Measurements from ENCODE around the gene GLIPR1L2. TPM values are rescaled to one million over a fixed set of nuclear protein-coding genes. Genes with fewer than 3 reads are reported as not detected.

GLIPR1L2 gene
- total RNA-seq, result 0.37 and 0.39 TPM in 2 replicates

DNA sequence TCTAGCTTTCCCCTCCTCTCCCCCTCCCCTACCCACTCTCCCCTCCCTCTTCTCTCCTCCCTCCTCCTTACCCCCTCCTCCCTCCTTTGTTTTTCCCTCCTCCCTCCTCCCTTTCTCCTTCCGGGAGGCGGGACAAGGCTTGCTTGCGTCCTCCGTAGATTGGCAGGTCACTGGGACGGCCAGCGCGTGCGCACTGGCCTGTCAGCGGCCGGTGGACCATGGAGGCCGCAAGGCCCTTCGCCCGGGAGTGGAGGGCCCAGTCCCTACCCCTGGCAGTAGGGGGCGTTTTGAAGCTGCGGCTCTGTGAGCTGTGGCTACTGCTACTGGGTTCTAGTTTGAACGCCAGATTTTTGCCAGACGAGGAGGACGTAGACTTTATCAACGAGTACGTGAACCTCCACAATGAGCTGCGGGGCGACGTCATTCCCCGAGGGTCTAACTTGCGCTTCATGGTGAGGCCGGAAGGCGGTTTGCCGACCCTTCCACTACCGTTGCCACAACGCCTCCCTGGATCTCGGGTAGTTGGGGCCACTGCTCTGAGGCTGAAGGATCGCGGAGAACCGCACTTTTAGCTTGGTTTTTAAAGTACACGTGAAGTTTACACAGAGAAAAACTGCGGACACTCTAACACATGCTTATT lies at the start of gene GLIPR1L2:
TSS of gene GLIPR1L2 (plus strand) at position 191 of the 640 bp plus-strand sequence. CDS start at position 219, 28 bp downstream.

DNA sequence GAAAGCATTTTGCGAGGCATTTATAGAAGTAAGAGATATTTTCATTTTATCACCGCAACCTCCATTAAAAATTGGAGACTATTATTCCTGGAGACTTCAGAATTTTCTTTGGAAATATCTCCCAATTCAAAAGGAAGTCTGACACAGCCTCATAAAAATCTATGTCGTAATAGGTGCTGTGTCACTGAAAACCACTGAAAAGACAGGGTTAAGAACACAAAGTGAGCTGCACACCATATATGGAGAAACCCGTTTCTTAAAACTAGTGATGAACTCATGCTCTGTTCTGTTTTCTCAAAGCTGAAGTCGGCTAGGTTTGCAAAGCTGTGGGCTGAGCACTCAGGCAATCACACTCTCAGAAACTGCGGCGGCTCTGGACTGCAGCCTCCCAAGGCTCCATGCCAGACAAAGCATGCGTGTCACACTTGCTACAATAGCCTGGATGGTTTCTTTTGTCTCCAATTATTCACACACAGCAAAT lies 89.6 kb downstream of the GLIPR1L2 start, which contains the start of gene GLIPR1:
TSS of gene GLIPR1 (plus strand) at position 287 of the 481 bp plus-strand sequence. CDS start at position 413, 126 bp downstream.

Other genes starting within 250 kb of the GLIPR1L2 start
- not detected in 2 replicates for gene KCNC2, start 181.2 kb upstream of the GLIPR1L2 start, total RNA-seq
- gene CAPS2, start 60.8 kb upstream of the GLIPR1L2 start, total RNA-seq, result 4.8 and 5.3 TPM in 2 replicates
- gene GLIPR1L1, start 56.4 kb upstream of the GLIPR1L2 start, total RNA-seq, result not detected in 2 replicates
- 47.0 and 68.8 TPM in 2 replicates for gene GLIPR1, start 89.7 kb downstream of the GLIPR1L2 start, total RNA-seq
- 16.9 and 23.1 TPM in 2 replicates for gene KRR1, start 120.5 kb downstream of the GLIPR1L2 start, total RNA-seq

All from subcutaneous preadipocyte (primary cell).